ENCODE measurements around the gene SMPDL3A.

DNA sequence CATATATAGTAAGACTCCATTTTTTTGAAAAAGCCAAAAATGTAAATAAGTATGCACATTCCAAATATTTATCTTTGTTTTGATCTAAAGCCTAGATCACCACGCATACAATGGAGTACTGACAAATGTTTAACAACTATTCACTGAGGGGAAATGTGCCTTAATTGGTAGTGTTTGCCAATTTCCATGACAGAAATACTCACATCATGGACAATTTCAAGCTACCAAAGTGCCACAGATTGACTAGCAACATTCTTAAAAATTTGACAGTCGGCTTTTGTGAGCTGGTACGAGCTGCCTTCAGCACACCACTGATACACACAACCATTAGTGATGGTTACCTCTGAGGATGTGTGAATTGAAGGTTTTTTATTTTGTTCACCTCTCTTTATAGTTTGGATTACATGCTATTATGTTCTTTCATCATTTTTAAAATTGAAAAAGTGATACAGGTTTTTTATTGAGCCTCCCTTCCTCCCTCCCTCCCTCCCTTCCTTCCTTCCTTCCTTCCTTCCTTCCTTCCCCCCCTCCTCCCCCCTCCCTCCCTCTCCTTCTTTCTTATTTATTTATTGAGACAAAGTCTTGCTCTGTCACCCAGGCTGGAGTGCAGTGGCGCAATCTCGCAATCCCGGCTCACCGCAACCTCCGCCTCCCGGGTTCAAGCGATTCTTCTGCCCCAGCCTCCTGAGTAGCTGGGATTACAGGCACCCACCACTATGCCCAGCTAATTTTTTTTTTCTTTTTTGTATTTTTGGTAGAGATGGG, 19.2 kb downstream of the SMPDL3A start:
- TF ChIP-seq CTCF (IDR thresholded peaks at IDR 0.05; ENCODE audit: low read length) (no peak), EZH2phosphoT487 (IDR thresholded peaks at IDR 0.05; ENCODE audit: low read length) (no peak)
